Parathyroid adenoma (tissue), 2 donors: ENCODE measurements around the gene SLC15A1.

ENCODE experiments used
- H2AFZ ChIP-seq: fragments of 300-600 bp; sonication (generic); one replicate; pipeline ENCODE4 v1.7.0; 2017; ENCODE audit warnings: antibody characterized with exemption, mild to moderate bottlenecking
- H3K27ac ChIP-seq: fragments of 300-600 bp; sonication (generic); one replicate; pipeline ENCODE4 v1.7.0; 2017
- H3K27me3 ChIP-seq: fragments of 300-600 bp; sonication (generic); one replicate; pipeline ENCODE4 v1.7.0; 2017; ENCODE audit warnings: low read length; ENCODE audit not compliant: control insufficient read depth, insufficient read depth
- H3K36me3 ChIP-seq: fragments of 300-600 bp; sonication (generic); one replicate; pipeline ENCODE4 v1.7.0; 2017; ENCODE audit warnings: low read length; ENCODE audit not compliant: control insufficient read depth, insufficient read depth
- H3K4me1 ChIP-seq: fragments of 300-600 bp; sonication (generic); one replicate; pipeline ENCODE4 v1.7.0; 2017; ENCODE audit warnings: control low read depth
- H3K4me2 ChIP-seq: fragments of 300-600 bp; sonication (generic); one replicate; pipeline ENCODE4 v1.7.0; 2017; ENCODE audit warnings: low read length
- H3K4me3 ChIP-seq: fragments of 300-600 bp; sonication (generic); one replicate; pipeline ENCODE4 v1.7.0; 2017; ENCODE audit warnings: low read depth, low read length
- H3K79me2 ChIP-seq: fragments of 300-600 bp; sonication (generic); one replicate; pipeline ENCODE4 v1.7.0; 2017; ENCODE audit warnings: control low read depth
- H3K9ac ChIP-seq: fragments of 300-600 bp; sonication (generic); one replicate; pipeline ENCODE4 v1.7.0; 2017; ENCODE audit warnings: mild to moderate bottlenecking
- H3K9me3 ChIP-seq: fragments of 300-600 bp; sonication (generic); one replicate; pipeline ENCODE4 v1.7.0; 2017; ENCODE audit warnings: low read length; ENCODE audit not compliant: control insufficient read depth
- CTCF ChIP-seq: fragments of 300-600 bp; sonication (generic); IDR thresholded peaks from one replicate; pipeline ENCODE4 v1.7.0; 2017; ENCODE audit warnings: antibody characterized with exemption, mild to moderate bottlenecking
- donor health status: primary hyperparathyroidism.

SLC15A1 gene

GRCh38 chr13:98774776-98775175 is 22.3 kb upstream of the SLC15A1 start:
- no peaks in the 10 kb centered on the region for H3K79me2 ChIP-seq
- H3K4me3 ChIP-seq = no peak overlapping the region
- H3K9me3 ChIP-seq = no peaks in the 10 kb centered on the region
- H2AFZ ChIP-seq = no peak overlapping the region
- TF ChIP-seq CTCF = no peak
- H3K9ac ChIP-seq = no peak overlapping the region
- no peaks in the 10 kb centered on the region for H3K36me3 ChIP-seq
- no peak overlapping the region for H3K27ac ChIP-seq
- H3K4me1 ChIP-seq = no peaks in the 10 kb centered on the region
- H3K4me2 ChIP-seq = no peak overlapping the region
- no peaks in the 10 kb centered on the region for H3K27me3 ChIP-seq

GRCh38 chr13:98773921-98774320 is 21.4 kb upstream of the SLC15A1 start:
- no peaks in the 10 kb centered on the region for H3K79me2 ChIP-seq
- H3K4me2 ChIP-seq = no peak overlapping the region
- no peaks in the 10 kb centered on the region for H3K4me1 ChIP-seq
- H3K27me3 ChIP-seq = no peaks in the 10 kb centered on the region
- H3K9ac ChIP-seq = no peak overlapping the region
- no peak for TF ChIP-seq CTCF
- H3K27ac ChIP-seq = no peak overlapping the region
- no peaks in the 10 kb centered on the region for H3K36me3 ChIP-seq
- no peak overlapping the region for H2AFZ ChIP-seq
- no peak overlapping the region for H3K4me3 ChIP-seq
- no peaks in the 10 kb centered on the region for H3K9me3 ChIP-seq

- Histone ChIP-seq H3K9ac (no peak overlapping the region), H3K27me3 (no peaks in the 10 kb centered on the region), H3K4me2 (no peak overlapping the region), H3K4me3 (no peak overlapping the region), H3K4me1 (no peaks in the 10 kb centered on the region), H3K36me3 (no peaks in the 10 kb centered on the region), H3K27ac (no peak overlapping the region), H3K79me2 (no peaks in the 10 kb centered on the region), H3K9me3 (no peaks in the 10 kb centered on the region), H2AFZ (no peak overlapping the region)
- no peak for TF ChIP-seq CTCF
Observed at GRCh38 chr13:98772794-98773452, 20.5 kb upstream of the SLC15A1 start.

- Histone ChIP-seq H3K4me2 (no peak overlapping the region), H3K27me3 (no peaks in the 10 kb centered on the region), H3K79me2 (no peaks in the 10 kb centered on the region), H3K9ac (no peak overlapping the region), H3K9me3 (no peaks in the 10 kb centered on the region), H3K4me3 (no peak overlapping the region), H3K4me1 (no peaks in the 10 kb centered on the region), H3K27ac (no peak overlapping the region), H3K36me3 (no peaks in the 10 kb centered on the region), H2AFZ (no peak overlapping the region)
- TF ChIP-seq CTCF = no peak
Observed at GRCh38 chr13:98771838-98772611, 19.6 kb upstream of the SLC15A1 start.
